ENCODE results near the gene TOP1.

The TOP1 gene

DNA sequence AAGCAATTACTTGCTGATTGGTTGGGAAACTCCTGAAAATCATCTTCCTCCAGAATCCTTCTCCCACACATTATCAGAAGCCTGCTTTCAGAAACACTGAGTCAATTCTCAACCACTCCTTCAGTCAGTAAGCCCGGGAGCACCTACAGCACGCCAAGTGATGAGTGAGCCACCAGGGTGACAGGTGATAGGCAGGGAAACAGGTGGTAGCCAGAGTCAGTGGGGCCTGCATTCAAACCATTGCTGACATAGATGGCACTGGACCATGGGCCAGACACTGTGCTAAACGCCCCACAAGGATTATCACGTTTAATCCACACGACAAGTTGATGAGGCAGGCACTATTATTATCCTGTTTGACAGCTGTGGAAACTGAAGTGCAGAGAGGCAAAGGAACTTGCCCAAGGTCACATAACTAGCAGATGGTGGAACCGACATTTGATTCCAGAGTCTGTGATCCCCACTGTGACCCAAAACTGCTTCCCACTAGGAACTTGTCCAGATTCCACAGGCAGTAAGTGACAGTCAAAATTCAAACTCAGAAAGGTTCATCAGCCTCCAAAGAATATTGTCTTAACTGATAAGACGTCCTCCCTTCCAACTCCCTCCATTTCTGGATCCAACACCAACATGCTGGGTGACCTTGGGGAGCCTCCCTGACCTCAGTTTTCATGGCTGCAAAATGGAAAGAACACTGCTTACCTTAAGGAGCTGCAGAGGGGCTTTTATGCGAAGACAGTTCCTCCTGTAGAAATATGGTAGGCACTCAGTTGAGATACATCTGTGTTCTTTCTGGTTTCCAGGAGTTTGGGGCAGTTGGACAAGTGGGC, 23.9 kb upstream of the TOP1 start:
- no peak for DNase-seq

DNA sequence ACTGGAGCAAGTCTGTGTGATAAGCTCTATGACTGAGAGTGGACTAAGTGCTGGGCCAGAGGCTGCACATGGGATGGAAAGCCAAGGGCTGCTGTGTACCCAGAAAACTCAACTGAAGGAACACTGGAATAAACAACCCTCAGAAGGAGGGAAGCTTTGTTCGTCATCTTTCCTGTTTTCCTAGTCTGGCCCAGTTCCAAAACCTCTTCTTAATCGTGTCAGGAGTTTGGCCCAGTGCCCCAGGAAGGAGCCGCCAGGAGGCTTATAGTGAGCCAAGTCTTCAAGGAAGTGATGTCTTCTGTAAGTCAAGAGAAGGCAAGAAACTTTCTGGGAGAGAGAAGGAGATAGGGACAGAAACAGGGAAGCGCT, 23.3 kb upstream of the TOP1 start:
- no peak for DNase-seq

DNA sequence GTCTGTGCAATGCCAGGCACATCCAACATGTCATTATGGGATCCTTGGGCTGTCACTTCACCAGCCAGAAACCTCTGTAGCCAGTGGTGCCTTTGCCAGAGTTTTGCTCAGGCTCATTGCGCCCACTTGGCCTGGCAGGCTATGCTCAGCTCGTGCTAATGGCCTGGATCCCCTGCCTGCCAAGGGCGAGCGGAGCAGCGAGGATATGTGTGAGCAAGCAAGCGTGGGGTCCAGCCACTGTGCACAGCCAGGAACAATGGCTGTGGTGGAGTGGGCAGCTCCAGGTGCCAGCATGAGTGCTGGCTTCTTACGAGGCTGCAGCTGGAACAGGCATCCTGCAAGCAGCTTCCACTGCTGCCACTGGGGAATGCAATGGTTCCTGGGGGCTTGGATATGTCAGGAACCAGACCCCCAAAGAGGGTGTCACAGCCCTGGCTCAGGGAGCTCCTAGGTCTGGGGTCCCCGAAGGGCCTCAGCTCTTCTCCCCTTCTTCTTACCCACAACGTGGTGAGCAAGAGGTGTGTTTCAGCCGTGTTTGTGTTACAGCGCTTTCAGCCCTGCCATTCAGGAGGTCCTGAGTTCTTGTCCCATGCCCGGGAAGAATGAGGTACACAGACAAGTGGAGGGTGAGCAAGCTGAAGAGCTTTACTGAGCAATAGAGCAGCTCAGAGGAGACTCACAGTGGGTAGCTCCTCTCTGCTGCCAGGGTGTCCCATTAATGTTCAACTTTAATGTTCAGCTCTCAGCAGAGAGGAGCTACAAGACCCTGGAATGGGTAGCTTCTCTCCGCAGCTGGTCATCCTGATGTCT, 22.3 kb upstream of the TOP1 start:
- no peak for DNase-seq

- DNase-seq: no peak
Observed at GRCh38 chr20:41006936-41007474, 21.6 kb upstream of the TOP1 start.

DNA sequence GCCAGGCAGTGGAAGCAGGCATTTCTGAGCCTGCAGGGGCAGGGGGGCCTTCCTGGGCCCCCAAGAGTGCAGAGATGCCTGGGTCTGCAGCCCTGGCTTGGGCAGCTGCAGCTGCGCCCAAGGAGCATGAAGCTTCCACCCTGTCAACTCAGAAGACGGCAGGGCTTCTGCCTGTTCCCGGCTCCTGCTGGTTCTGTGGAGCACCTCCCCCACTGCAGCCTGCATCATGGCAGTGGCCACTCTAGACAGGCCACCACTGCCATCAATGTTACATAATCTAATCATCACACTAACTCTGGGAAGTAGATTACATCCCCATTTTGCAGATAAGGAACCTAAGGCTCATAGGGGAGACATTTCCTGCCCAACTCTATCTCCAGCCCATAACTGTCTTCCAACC, 21.1 kb upstream of the TOP1 start:
- DNase-seq: no peak

DNA sequence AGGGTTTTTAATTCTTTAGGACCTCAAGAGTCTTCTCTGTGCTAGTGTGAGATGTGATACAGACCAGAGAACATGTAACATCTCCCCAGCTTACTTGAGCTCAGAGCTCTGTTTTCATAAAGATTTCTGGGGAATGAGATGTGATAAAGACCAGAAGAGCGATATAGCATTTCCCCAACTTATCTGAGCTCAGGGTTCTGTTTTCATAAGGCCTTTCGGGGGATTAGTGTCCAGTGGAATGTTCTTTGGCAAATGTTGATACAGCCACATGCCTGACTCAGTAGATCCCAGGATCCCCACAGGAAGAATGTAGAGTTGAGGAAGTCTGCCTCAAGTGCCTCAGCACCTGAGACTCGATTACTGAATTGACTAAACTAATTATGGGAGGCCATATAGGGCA, 18.7 kb upstream of the TOP1 start:
- no peak for DNase-seq

GRCh38 chr20:41011551-41012067, 17.0 kb upstream of the TOP1 start:
- no peak for DNase-seq

GRCh38 chr20:41014561-41015088, 14.0 kb upstream of the TOP1 start:
- no peak for DNase-seq

- no peak for DNase-seq
Observed at GRCh38 chr20:41017448-41018042, 11.1 kb upstream of the TOP1 start.

- DNase-seq: no peak
Observed at GRCh38 chr20:41018153-41018552, 10.5 kb upstream of the TOP1 start.

DNA sequence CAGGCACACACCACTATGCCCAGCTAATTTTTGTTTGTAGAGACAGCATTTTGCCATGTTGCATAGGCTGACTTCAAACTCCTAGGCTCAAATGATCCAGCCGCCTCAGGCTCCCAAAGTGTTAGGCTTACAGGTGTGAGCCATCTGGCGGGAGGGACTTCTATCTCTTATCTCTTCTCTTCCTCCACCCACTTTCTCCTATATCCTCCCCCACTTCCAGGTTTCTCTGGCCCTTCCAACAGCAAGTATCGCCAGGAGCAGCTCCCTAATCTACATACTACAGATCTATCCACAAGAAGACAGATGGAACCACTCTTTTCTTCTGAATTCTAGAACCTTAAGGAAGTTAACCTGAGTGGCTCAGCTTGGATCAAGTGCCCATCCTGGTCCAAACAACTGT, 5.1 kb upstream of the TOP1 start:
- DNase-seq: no peak

DNA sequence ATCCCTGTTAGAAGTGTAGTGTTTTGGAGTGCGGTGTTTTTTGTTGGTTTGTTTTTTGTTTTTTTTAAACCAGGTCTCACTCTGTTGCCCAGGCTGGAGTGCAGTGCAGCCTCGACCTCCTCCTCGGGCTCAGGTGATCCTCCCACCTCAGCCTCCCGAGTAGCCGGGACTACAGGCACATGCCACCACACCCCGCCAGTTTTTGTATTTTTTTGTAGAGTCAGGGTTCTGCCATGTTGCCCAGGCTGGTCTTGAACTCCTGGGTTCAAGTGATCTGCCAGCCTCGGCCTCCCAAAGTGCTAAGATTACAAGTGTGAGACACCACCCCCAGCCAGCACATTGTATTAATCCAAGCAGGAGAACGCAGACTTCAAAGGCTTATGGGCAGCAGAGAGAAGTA, 1.3 kb upstream of the TOP1 start:
- no peak for DNase-seq

- no peak for DNase-seq
Observed at GRCh38 chr20:41027872-41028358, 707 bp upstream of the TOP1 start.

DNA sequence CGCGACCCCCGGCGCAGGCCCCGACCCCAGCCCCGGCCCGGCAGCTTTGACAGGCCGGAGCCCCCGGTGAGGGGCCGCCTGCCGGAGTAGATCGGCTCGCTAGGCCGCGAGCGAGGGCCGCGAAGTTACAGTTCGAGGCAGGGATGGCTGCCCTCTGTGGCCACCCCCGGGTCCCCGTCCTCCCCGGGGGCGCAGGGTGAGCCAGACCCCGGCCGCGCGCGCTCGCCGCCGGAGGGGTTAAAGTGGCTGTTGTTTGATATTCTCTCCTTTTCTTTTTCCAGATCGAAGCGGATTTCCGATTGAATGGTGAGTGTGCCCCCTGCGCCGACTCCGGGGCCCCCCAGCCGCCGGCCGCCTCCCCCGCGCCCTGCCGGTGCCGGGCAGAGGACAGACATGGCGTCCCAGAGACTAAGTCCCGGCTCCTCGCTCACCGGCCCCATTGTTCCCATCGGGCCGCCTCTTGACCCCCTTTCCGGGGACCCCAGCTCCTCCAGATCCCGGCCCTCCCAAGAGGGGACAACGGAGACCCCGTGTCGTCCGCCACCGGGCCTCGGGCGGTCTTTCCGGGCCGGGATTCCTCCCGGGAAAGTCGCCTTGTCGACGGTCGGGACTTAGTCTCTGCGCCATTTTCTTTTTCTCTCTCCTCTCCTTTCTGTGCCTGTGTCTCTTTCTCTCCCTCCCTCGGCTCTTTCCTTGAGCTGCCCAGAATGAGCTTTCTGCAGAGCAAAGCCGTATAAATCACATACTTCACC, 704 bp downstream of the TOP1 start:
- DNase-seq: no peak

- no peak for DNase-seq
Observed at GRCh38 chr20:41030061-41030460, 1.4 kb downstream of the TOP1 start.

GRCh38 chr20:41030531-41031242, 2.1 kb downstream of the TOP1 start:
- DNase-seq: no peak

GRCh38 chr20:41031243-41031619, 2.6 kb downstream of the TOP1 start:
- no peak for DNase-seq

DNA sequence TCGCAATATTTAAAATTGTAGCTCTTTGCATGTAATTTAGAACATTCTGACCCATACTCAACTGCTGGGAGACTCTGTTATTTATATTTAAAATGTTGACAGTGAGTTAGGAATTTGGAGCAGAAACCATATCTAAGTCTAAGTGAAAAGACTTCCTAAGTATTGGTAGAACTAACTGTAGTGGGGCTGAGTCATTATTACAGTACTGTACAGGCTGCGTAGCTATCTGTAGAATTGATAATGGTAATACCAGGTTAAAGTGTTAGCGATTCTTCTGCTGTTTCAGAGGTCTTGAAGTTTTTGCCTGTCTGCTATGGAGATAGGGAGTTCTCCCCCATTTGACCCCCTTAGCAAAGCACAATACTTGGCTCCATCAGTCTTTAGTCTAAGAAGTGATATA, 3.6 kb downstream of the TOP1 start:
- no peak for DNase-seq

- no peak for DNase-seq
Observed at GRCh38 chr20:41034239-41034638, 5.6 kb downstream of the TOP1 start.

GRCh38 chr20:41035207-41035606, 6.6 kb downstream of the TOP1 start:
- no peak for DNase-seq

- DNase-seq: no peak
Observed at GRCh38 chr20:41037179-41037578, 8.6 kb downstream of the TOP1 start.

Measured in DMS79 (cell line).